ENCODE measurements around the gene ZSCAN22. TPM values are rescaled to one million over a fixed set of nuclear protein-coding genes. Genes with fewer than 3 reads are reported as not detected.

ZSCAN22 gene
- total and polyA plus RNA-seq, 2 of the 13 experiments (the other 11 are each of a cell fraction or from before 2014, with no cell fraction given), result 2.5 to 3.5 TPM

GRCh38 chr19:58379246-58379645 is 52.5 kb downstream of the ZSCAN22 start:
- H3K36me3 ChIP-seq (replicated peaks in 1 of 2; ENCODE audit: control insufficient read depth in 1 of 2, insufficient read depth in 2 of 2, low read length in 2 of 2), result no peaks in the 10 kb centered on the region
- ChIA-PET POLR2A (interaction anchor here (0.7 to 3.7 kb wide), 4 partner anchors 17 to 140 kb away, joined by 3 to 33 read pairs (median 4); partner anchors contain the start of genes ZNF497 and ZSCAN22), CTCF (ENCODE audit: low intra/inter-chr PET ratio, low total read pairs) (no interaction called here)
- intact Hi-C loops (cut with micrococcal nuclease; ENCODE audit: unreplicated experiment), result no loop called here
- ATAC-seq, result no peak
- FAIRE-seq, result no peak
- no peaks in the 10 kb centered on the region for H4K20me1 ChIP-seq (ENCODE audit: insufficient read depth, low read length)
- in situ Hi-C loops (cut with HindIII; ENCODE audit: extremely low pct_ligation_motif_present, low pct_unique_long_range_greater_than_20kb), result no loop called here
- H2AFZ ChIP-seq (ENCODE audit: low read length), result no peak overlapping the region
- H3K4me1 ChIP-seq (ENCODE audit: insufficient read depth, low read length), result peaks cover 18% of the 10 kb centered on the region
- H3K4me3 ChIP-seq (replicated peaks in 1 of 3; ENCODE audit: insufficient read depth in 1 of 3, low read depth in 2 of 3, low read length in 3 of 3), result peak overlapping the region in 1 of 3 experiments; percentile 81; a peak in 3 of 6 replicates
- H3K9me3 ChIP-seq (ENCODE audit: low read length), result no peaks in the 10 kb centered on the region
- TF ChIP-seq, protein P1, sequence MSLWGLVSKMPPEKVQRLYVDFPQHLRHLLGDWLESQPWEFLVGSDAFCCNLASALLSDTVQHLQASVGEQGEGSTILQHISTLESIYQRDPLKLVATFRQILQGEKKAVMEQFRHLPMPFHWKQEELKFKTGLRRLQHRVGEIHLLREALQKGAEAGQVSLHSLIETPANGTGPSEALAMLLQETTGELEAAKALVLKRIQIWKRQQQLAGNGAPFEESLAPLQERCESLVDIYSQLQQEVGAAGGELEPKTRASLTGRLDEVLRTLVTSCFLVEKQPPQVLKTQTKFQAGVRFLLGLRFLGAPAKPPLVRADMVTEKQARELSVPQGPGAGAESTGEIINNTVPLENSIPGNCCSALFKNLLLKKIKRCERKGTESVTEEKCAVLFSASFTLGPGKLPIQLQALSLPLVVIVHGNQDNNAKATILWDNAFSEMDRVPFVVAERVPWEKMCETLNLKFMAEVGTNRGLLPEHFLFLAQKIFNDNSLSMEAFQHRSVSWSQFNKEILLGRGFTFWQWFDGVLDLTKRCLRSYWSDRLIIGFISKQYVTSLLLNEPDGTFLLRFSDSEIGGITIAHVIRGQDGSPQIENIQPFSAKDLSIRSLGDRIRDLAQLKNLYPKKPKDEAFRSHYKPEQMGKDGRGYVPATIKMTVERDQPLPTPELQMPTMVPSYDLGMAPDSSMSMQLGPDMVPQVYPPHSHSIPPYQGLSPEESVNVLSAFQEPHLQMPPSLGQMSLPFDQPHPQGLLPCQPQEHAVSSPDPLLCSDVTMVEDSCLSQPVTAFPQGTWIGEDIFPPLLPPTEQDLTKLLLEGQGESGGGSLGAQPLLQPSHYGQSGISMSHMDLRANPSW (CRISPR knock-in tag; IDR thresholded peaks at IDR 0.05; ENCODE audit: borderline replicate concordance), result no peak
- TF ChIP-seq BORCS8-MEF2B (CRISPR knock-in tag; IDR thresholded peaks at IDR 0.05) (no peak), PHF8 (CRISPR knock-in tag; IDR thresholded peaks at IDR 0.05) (no peak), SRF (IDR thresholded peaks at IDR 0.05; ENCODE audit: low read depth, low read length) (no peak), ZNF543 (CRISPR knock-in tag; IDR thresholded peaks at IDR 0.05) (no peak), KDM6A (CRISPR knock-in tag; IDR thresholded peaks at IDR 0.05; ENCODE audit: low read depth) (no peak), CREM (IDR thresholded peaks at IDR 0.05) (no peak), CREM (CRISPR knock-in tag; IDR thresholded peaks at IDR 0.05) (no peak), ESRRA (CRISPR knock-in tag; IDR thresholded peaks at IDR 0.05; ENCODE audit: low read depth) (no peak), NR0B2 (CRISPR knock-in tag; IDR thresholded peaks at IDR 0.05) (no peak), BRCA1 (CRISPR knock-in tag; IDR thresholded peaks at IDR 0.05) (no peak), EP300 (IDR thresholded peaks at IDR 0.05; ENCODE audit: low read depth in 2 of 2, low read length in 2 of 2) (no peak), EP300 (CRISPR knock-in tag; IDR thresholded peaks at IDR 0.05; ENCODE audit: borderline replicate concordance) (no peak), POGZ (CRISPR knock-in tag; IDR thresholded peaks at IDR 0.05) (no peak), ONECUT2 (CRISPR knock-in tag; IDR thresholded peaks at IDR 0.05) (no peak), KDM5A (IDR thresholded peaks at IDR 0.05; ENCODE audit: borderline replicate concordance, low read length) (no peak), ZNF605 (CRISPR knock-in tag; IDR thresholded peaks at IDR 0.05) (no peak)
- BruUV-seq (replicated peaks), result no TSS peak
- H3K27ac ChIP-seq (ENCODE audit: extremely low read length, insufficient read depth, low read length), result no peak overlapping the region
- peak overlapping the region; percentile 84 for H3K9ac ChIP-seq (ENCODE audit: insufficient read depth, low read depth, low read length)
- no peaks in the 10 kb centered on the region for H3K79me2 ChIP-seq (ENCODE audit: insufficient read depth, low read length)
- WGBS (ENCODE audit: low lambda C conversion rate), result 76% methylated on average over 4 of the region's 6 CpGs
- no peaks in the 10 kb centered on the region for H3K27me3 ChIP-seq (ENCODE audit: control insufficient read depth in 1 of 2, insufficient read depth in 2 of 2, low read length in 2 of 2)
- DNase-seq (ENCODE audit: low spot score), result no peak
- peak overlapping the region; percentile 100 for H3K4me2 ChIP-seq (ENCODE audit: low read depth, low read length)
